Muscle of leg (tissue), 11 donors: ENCODE data around the gene HS1BP3. TPM values are rescaled to one million over a fixed set of nuclear protein-coding genes. Genes with fewer than 3 reads are reported as not detected.

Experiments
- DNase-seq: peaks from one replicate; pipeline ENCODE4 v3.0.0; 2013
- H3K27ac ChIP-seq: one replicate; pipeline ENCODE4 v1.5.1; 2013; ENCODE audit warnings: mild to moderate bottlenecking, low read length, control low read depth
- H3K27me3 ChIP-seq: one replicate; pipeline ENCODE4 v1.6.1; 2013; ENCODE audit warnings: low read length; ENCODE audit not compliant: control insufficient read depth, insufficient read depth
- H3K36me3 ChIP-seq: one replicate; pipeline ENCODE4 v1.6.1; 2013; ENCODE audit warnings: low read length; ENCODE audit not compliant: control insufficient read depth, insufficient read depth
- H3K4me1 ChIP-seq: one replicate; pipeline ENCODE4 v1.6.1; 2013; ENCODE audit warnings: low read length; ENCODE audit not compliant: control insufficient read depth, insufficient read depth
- H3K4me3 ChIP-seq: one replicate; pipeline ENCODE4 v1.5.1; 2013; ENCODE audit warnings: low read length, control low read depth
- H3K9me3 ChIP-seq: replicated peaks from 2 replicates; pipeline ENCODE4 v1.6.1; 2013; ENCODE audit warnings: low read depth, low read length; ENCODE audit not compliant: control insufficient read depth
- WGBS: methylation state at CpG from one replicate; pipeline ENCODE4 v1.1.5; 2013; ENCODE audit warnings: missing lambda C conversion rate; ENCODE audit not compliant: insufficient coverage; 5-methylcytosine and 5-hydroxymethylcytosine counted together
- polyA plus RNA-seq, 8 donors: library from polyadenylated mRNA; unstranded; fragments of 120-200 nt; gene quantifications; one replicate each; pipeline versions ENCODE4 v1.2.1 to v1.2.3, GENCODE V29; 2013; ENCODE audit warnings: inconsistent platforms in 1 of 8, low replicate concordance in 1 of 8; ENCODE audit not compliant: insufficient read length in 8 of 8, insufficient read depth in 1 of 8
- total RNA-seq: library from RNA; stranded (reverse); fragments of 120-200 nt; gene quantifications from one replicate; pipeline ENCODE4 v1.2.4, GENCODE V29; 2013

HS1BP3 gene
- total and polyA plus RNA-seq, 9 donors: 7.1 to 11.5 (median 9.8) TPM

- no peak for DNase-seq
- H3K4me3 ChIP-seq: no peak overlapping the region
- H3K9me3 ChIP-seq: no peaks in the 10 kb centered on the region
- peaks cover 23% of the 10 kb centered on the region for H3K36me3 ChIP-seq
- 94% methylated on average over 15 of the region's 20 CpGs for WGBS
- peaks cover 35% of the 10 kb centered on the region for H3K4me1 ChIP-seq
- H3K27me3 ChIP-seq: no peaks in the 10 kb centered on the region
- no peak overlapping the region for H3K27ac ChIP-seq
Observed at GRCh38 chr2:20646446-20646845, 4.5 kb downstream of the HS1BP3 start.

- H3K4me3 ChIP-seq: no peak overlapping the region
- H3K27ac ChIP-seq: no peak overlapping the region
- no peaks in the 10 kb centered on the region for H3K27me3 ChIP-seq
- H3K4me1 ChIP-seq: peaks cover 32% of the 10 kb centered on the region
- no peaks in the 10 kb centered on the region for H3K9me3 ChIP-seq
- WGBS: 75% methylated on average over 6 of the region's 10 CpGs
- peaks cover 30% of the 10 kb centered on the region for H3K36me3 ChIP-seq
- no peak for DNase-seq
Observed at GRCh38 chr2:20645761-20646160, 5.1 kb downstream of the HS1BP3 start.

- peaks cover 29% of the 10 kb centered on the region for H3K4me1 ChIP-seq
- no peak for DNase-seq
- no peaks in the 10 kb centered on the region for H3K27me3 ChIP-seq
- no peaks in the 10 kb centered on the region for H3K9me3 ChIP-seq
- H3K4me3 ChIP-seq: no peak overlapping the region
- peaks cover 34% of the 10 kb centered on the region for H3K36me3 ChIP-seq
- H3K27ac ChIP-seq: no peak overlapping the region
- WGBS: 92% methylated on average over 14 of the region's 14 CpGs
Observed at GRCh38 chr2:20645301-20645701, 5.6 kb downstream of the HS1BP3 start.

- Histone ChIP-seq H3K27ac (no peak overlapping the region), H3K4me3 (no peak overlapping the region), H3K9me3 (no peaks in the 10 kb centered on the region), H3K36me3 (peaks cover 40% of the 10 kb centered on the region), H3K4me1 (peaks cover 19% of the 10 kb centered on the region), H3K27me3 (no peaks in the 10 kb centered on the region)
- 80% methylated on average over 1 of the region's 3 CpGs for WGBS
- DNase-seq: no peak
Observed at GRCh38 chr2:20643826-20644225, 7.1 kb downstream of the HS1BP3 start.

- no peaks in the 10 kb centered on the region for H3K9me3 ChIP-seq
- WGBS: 94% methylated on average over 3 of the region's 7 CpGs
- no peak for DNase-seq
- no peaks in the 10 kb centered on the region for H3K27me3 ChIP-seq
- H3K4me3 ChIP-seq: no peak overlapping the region
- peaks cover 44% of the 10 kb centered on the region for H3K36me3 ChIP-seq
- H3K27ac ChIP-seq: no peak overlapping the region
- peaks cover 12% of the 10 kb centered on the region for H3K4me1 ChIP-seq
Observed at GRCh38 chr2:20643060-20643459, 7.8 kb downstream of the HS1BP3 start.

GRCh38 chr2:20642055-20642971 is 8.6 kb downstream of the HS1BP3 start:
- H3K36me3 ChIP-seq: peaks cover 45% of the 10 kb centered on the region
- H3K9me3 ChIP-seq: no peaks in the 10 kb centered on the region
- H3K27ac ChIP-seq: no peak overlapping the region
- H3K27me3 ChIP-seq: no peaks in the 10 kb centered on the region
- H3K4me3 ChIP-seq: no peak overlapping the region
- peaks cover 8% of the 10 kb centered on the region for H3K4me1 ChIP-seq
- DNase-seq: peak; percentile 78
- WGBS: 30% methylated on average over 21 of the region's 26 CpGs

- Histone ChIP-seq H3K27ac (no peak overlapping the region), H3K4me3 (no peak overlapping the region), H3K27me3 (no peaks in the 10 kb centered on the region), H3K36me3 (peaks cover 44% of the 10 kb centered on the region), H3K4me1 (peaks cover 8% of the 10 kb centered on the region), H3K9me3 (no peaks in the 10 kb centered on the region)
- 75% methylated on average over 22 of the region's 23 CpGs for WGBS
- DNase-seq: no peak
Observed at GRCh38 chr2:20641123-20641985, 9.5 kb downstream of the HS1BP3 start.

- peaks cover 13% of the 10 kb centered on the region for H3K4me1 ChIP-seq
- H3K27ac ChIP-seq: no peak overlapping the region
- H3K4me3 ChIP-seq: no peak overlapping the region
- H3K9me3 ChIP-seq: no peaks in the 10 kb centered on the region
- 64% methylated on average over 10 of the region's 14 CpGs for WGBS
- no peaks in the 10 kb centered on the region for H3K27me3 ChIP-seq
- peaks cover 48% of the 10 kb centered on the region for H3K36me3 ChIP-seq
- DNase-seq: peak; percentile 45
Observed at GRCh38 chr2:20640411-20641122, 10.3 kb downstream of the HS1BP3 start.

- Histone ChIP-seq H3K27ac (no peak overlapping the region), H3K4me3 (no peak overlapping the region), H3K9me3 (no peaks in the 10 kb centered on the region), H3K36me3 (peaks cover 35% of the 10 kb centered on the region), H3K27me3 (no peaks in the 10 kb centered on the region), H3K4me1 (peaks cover 29% of the 10 kb centered on the region)
- DNase-seq: no peak
- WGBS: 94% methylated on average over 10 of the region's 15 CpGs
Observed at GRCh38 chr2:20638646-20639430, 12.1 kb downstream of the HS1BP3 start.
